HT1080 (cell line): Measurements from ENCODE around the gene RBPJ. TPM values are rescaled to one million over a fixed set of nuclear protein-coding genes. Genes with fewer than 3 reads are reported as not detected.
"Not testable (repeated sequence)": the region's sequence is repeated elsewhere in the genome, so short reads cannot be mapped to it uniquely, and the experiment has no call there.

Experiments
- DNase-seq: peaks from one replicate; pipeline ENCODE4 v3.0.0-alpha.2; 2015; ENCODE audit warnings: low read depth
- total RNA-seq: library from RNA; depleted of rRNA; stranded (reverse); fragments of >200 nt; shearing (Covaris generic); gene quantifications from 2 replicates; pipeline ENCODE4 v1.2.3, GENCODE V29; 2014

RBPJ gene
- total RNA-seq, 1 experiment from 2014 or later: 31.3 TPM

DNA sequence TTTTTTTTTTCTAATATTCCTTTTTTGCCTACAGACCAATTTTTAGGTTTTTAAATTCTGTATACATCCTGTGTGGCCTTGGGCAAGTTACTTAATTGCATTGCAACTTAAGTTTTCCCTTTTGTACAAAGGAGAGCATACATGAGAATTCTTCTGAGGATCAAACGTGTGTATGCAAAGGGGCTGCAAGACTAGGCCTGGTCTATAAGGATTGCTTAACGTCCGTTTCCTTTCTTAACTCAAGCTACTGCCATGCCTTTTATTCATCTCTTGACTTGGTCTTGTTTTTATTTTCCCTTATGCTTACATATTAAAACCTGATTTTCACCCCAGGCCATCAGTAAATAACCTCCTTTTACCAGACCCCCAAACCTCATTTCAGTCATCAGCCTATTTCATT, 13.6 kb downstream of the RBPJ start:
- DNase-seq: no peak

DNA sequence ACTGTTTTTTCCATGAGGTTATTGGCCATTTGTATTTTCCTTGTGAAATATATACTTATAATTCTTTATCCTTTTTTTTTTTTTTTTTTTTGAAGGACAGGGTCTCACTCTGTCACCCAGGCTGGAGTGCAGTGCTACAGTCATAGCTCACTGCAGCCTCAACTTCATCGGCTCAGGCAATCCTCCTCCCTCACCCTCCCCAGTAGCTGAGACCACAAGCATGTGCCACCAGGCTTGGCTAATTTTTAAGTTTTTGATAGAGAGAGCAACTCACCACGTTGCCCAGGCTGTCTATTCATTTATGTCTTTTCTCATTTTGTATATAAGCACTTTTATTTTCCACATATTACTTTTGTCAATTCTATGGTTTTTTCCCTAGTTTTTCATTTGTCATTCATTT, 16.8 kb downstream of the RBPJ start:
- DNase-seq: no peak

DNA sequence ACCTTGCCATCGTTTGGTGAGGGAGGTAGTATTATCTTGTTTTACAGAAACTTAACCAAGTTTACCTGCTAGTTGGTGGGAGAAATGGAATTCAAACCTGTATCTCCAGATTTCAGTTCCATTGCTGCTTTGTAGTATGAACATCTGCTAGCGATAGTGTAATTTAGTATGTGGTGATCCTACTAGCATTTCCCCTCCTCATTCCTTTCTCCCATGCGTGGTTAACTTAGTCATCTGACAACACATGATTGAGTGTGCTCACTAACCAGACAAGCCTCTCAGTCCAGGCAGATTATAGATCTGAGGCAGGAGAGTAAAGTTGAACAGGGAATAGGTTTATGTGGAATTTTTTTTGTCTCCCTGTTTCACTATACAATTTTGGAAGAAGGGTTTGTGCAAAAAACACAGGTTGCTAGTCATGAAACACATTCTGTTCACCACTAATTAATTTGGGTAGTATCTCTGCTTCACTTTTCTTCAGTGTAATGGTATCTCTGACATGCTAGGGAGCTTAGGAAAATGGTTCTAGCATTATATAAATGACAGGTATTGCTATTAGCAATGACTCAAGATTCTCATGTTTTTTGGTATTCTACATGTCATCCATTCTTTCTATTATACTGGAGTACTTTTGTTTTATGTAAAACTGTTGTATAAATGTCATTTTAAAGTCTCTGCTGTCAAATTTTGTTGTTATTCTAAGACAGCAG, 21.7 kb downstream of the RBPJ start:
- peak; percentile 86 for DNase-seq

DNA sequence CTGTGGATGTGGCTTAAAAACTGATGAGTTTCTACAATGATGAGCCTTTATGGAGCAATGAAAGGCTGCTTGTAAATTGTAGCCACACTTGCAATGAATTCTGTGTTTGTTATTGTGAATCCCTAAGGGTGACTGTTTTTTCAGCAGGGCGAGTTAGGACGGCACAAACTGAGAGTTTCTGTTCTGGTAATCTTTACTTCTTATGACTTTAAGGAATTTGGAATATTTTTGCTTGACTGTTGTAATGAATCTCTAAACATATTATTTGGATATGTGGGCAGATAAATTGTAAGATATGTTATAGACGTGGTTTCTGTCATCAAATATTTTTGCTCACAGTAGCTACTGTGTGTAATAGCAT, 22.2 kb downstream of the RBPJ start:
- DNase-seq: no peak

DNA sequence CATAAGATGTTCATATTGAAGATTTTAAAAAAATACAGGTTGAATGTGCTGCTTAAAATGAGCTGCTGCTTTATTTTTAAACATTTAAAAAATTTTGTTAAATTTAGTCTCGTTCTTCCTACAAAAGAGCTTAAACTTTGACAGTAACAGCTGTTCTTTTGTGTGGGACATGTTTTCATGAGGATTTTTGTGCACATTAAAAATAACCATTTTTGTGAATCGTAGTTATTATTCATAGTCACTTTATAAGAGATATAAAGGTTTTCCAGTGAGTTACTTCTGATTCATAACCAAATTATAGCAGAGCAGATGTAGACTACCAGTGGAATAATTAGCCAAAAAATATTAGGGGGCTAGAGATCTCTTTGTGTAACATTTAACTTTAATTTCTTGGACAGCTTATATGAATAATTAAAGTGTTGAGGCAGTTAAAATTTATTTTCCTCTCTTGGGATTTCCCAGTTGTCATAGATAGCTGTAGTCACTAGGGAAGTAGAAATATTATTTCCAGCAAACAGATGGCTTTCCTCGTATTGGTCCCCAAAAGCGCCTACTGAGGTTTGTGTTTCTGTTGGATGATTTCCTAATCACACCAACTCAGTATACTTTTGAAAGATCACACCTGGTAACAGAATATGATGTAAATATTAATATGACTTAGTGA, 24.2 kb downstream of the RBPJ start:
- no peak for DNase-seq

DNA sequence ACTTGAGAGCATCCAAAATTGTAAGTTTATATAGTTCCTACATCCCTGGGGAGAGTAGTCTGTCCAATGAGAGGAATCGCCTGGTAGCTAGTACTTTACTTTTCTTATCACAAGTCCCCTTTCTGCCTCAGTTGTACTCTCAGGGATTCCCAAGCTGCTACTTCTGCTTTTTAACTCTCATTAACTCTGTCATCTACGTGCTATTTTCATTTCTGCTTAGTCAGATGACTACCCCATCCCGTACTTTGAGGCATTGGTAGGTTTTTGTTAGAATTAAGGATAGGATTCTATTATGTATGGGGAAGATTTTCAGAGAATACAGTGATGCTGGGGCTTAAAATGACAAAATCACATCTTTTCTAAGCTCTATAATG, 24.7 kb downstream of the RBPJ start:
- no peak for DNase-seq

DNA sequence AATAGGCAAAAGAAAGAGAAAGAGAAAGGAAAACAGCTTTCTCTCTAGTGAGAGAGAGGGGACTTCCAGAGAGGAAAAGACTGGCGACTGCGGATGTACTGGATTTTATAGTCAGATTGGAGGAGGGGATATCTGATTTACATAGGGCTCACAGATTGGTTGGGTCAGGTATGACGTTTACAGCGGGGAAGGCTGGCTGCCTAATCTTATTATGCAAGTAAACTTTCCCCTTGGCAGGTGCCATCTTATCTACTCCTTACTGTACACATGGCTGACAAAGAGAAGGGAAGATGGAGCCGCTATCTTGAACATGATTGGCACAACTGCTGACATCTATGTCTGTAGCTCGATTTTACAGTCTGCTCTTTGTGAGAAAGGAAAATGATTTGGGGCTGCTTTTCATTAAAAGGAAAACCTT, 25.4 kb downstream of the RBPJ start:
- DNase-seq: no peak

DNA sequence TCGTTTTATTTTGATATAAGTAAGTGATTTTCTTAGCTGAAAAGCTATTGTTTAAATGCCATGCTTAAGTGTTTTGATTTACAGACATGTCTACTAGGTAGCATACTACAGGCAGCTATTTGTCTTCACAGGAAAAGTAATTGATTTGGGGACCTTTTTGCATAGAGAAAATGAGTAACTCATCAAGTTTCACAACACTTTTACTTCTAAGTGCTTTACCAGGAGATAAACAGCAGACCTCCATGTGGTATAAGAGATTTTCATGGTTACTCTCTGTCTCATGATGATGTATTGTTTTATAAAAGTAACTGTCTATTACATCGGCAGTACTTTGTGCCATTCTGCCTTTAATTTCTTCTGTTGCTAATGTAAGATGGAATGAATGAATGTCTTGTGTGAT, 28.7 kb downstream of the RBPJ start:
- no peak for DNase-seq

DNA sequence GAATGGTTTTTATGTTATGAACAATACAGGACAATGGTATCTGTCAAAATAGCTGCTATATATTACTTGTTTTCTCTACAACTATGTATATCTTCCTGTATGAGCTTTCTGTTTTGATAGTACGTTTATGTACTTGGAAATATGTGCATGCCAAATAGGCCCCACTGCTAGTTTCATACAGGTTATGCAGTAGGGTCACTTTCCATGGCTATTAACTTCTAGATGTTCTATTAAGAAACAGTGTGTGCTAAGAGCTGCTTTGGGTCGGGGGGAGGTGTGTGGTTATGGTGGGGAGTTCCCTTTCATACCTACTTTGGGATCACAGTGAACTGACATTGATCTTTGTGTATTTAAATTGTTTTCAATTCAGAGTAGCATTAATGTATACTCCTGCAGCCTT, 30.9 kb downstream of the RBPJ start:
- no peak for DNase-seq

DNA sequence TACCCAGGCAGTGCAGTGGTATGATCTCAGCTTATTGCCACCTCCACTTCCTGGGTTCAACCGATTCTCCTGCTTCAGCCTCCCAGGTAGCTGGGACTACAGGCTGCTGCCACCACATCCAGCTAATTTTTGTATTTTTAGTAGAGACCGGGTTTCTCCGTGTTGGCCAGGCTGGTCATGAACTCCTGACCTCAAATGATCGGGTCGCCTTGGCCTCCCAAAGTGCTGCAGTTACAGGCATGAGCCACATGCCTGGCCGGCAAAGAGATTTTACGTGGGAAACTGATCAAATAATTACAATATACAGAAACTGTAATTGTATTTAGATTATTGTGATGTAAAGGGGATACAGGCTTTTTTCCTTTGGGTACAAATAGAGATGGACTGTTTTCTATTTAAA, 33.7 kb downstream of the RBPJ start:
- DNase-seq: no peak

DNA sequence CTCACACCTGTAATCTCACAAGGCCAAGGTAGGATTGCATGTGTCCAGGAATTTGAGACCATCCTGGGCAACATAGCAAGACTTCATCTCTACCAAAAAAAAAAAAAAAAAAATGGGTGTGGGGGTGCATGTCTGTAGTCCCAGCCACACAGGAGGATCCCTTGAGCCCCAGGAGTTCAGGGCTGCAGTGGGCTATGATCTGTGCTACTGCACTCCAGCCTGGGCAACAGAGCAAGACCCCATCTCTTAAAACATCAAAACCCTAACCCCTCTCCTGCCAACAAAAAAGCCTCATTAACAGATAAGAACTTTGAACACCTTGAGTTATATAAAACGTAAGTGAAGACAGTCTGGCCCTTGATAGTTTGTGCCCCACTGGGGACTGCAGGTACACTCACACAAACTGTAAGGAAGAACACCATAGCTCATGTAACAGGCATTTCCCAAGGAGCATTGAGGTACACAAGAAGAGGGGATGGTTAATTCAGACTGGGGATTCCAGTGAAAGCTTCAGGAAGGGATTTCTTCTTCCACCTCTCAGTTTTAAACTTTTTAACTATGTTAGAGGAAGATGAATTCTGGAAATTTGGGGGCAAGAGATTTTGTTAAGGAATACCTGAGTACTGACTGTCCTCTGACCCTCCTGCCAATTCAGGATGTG, 34.7 kb downstream of the RBPJ start:
- DNase-seq: no peak

DNA sequence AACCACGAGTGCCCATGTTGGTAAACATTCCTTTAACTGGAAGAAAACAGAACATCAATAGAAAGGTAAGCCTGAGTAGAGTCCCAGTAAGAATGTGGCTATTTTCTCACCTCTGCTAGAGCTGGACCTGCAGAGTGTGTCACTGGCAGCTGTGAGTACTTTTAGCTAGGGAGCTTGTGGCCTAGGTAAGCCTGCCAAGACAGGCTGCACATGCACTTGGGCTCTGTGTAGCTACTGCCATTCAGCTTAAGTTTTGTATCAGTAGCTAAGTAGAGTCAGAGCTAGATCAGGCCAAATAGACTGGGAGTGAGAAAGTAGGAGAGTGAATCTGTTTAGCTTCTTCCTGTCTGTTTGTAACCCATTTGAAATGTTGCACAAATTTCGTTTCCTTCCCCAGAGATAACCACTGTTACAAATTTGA, 35.3 kb downstream of the RBPJ start:
- no peak for DNase-seq

DNA sequence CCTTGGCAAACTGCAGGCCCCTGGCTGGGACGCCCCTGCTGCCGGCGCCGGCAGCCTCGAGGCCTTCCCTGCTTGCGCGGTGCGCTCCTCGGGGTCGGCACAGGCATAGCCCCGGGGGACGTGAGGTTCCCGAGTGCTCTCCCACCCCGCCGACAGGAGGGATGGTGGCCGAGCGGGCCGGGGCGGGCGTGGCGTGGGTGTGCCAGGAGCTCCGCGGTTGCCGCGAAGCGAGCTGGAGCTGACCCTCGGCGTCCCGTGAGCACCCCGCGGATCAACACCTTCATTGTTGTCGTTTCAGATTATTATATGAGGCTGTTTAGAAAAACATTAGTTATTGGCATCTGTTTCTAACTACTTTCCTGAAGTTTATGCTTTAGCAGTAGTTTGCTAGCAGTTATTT, 38.7 kb downstream of the RBPJ start:
- not testable (repeated sequence) for DNase-seq

DNA sequence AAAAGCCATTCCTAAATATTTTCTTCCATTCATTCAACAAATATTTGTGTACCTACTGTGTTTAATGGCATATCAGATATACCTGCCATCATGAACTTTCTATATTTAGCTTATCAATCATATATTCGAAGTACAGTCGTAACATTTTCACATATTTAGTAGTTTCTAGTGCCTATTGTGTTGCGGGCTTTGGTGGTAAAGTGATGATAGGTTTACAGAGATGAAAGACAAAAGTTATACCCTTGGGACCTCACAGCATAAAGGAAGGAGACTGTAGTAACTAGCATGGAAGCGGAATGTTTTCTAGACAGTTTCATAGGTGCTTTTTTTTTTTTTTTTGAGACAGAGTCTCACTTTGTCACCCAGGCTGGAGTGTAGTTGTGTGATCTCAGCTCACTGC, 39.5 kb downstream of the RBPJ start:
- no peak for DNase-seq

DNA sequence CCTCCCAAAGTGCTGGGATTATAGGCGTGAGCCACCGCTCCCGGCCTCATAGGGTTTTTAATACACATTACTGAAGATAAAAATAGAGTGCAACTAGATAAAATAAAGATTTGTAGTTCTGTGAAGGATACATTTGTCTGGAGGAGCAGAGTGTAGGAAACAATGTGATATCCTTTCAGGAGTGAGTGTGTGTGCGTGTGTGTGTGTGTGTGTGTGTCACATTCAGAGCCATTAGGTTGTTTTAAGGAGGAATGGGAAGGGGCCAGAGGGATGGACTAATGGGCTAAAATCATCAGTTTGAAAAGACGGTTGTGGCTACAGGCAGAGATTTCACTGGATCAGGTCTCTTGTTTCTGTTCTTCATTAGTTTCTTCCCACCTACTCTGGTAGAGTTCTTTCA, 40.0 kb downstream of the RBPJ start:
- DNase-seq: no peak

DNA sequence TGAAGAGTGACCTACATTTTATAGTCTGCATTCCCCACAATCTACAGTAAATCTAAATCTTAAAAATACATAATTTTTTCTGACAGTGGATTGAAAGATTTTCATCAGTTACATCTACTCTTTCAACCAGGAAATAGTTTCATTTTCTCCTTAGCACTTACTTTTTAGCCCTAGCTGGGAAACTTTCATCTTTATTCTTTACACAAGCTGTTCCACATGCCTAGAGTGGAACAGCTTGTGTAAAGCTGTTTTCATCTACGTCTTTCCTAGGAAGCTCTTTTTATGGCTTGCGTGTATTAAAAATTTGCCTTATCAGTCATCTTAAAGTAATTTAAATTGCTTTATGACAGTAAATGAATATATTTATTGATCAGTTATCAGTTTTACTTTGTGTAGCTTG, 40.5 kb downstream of the RBPJ start:
- no peak for DNase-seq

DNA sequence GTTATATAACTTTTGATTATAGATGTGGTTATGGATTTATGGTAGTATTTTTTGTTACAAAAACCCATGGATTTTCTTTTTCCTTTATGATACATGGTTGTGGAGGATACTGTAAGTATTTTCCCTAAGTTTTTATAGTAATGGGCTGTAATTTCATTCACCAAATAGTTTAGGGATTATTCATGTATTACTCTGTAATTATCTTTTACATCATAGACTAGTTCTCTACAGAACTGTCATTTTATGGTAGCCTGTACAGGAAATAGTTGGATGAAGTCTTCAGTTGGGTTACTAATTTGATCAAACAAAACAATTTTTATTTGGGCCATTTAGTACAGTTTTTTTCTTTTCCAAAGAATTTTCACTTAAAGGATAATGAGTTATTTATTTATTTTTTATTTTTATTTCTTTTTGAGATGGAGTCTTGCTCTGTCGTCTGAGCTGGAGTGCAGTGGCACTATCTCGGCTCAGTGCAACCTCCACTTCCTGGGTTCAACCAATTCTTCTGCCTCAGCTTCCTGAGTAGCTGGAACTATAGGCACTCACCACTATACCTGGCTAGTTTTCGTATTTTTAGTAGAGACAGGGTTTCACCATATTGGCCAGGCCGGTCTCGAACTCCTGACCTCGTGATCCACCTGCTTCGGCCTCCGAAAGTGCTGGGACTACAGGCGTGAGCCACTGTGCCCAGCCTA, 42.1 kb downstream of the RBPJ start:
- no peak for DNase-seq

DNA sequence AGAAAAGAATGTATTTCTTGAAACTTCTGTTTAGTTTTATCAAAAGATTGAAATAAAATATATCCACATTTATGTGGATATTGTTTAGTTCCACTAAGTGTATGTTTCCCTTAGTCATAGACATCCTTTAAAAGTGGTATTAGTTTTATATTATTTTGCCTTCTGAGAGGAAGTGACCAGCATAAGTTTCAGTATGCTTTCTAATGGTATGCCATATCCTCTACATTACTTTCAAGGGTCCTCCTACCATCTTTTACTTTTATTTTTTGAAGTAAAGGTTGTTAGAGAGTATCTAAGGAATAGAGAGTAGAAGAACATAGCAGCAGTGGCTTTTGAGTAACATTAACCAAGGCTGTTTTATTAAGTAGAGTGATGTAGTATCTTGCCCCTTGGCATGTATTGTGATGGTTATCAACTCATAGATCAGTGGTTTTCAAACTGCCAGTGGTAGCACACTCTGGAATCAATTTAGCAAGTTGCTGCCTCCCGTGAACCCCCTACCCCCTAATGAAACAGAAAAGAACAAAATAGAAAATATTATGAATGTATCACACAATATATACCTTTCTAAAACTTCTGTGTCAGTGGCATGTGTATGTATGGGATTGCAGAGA, 44.8 kb downstream of the RBPJ start:
- no peak for DNase-seq

DNA sequence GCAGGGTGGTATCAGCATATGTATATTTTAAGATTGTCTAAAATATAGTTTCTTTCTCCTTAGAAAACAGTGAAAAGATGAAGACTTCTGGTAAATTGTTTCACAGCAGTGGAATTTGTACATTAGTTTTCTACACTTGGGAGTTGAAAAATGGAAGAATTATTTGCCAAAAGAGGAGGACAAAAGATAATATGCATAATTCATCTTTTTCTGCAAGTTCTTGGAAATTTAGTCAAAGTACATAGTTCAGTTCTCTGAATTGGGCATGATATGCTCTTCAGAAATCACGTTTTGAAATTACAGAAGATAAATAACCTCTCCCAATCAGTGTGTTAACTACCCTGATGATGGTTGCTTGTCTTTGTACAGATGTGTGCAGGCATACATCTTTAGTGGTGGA, 47.0 kb downstream of the RBPJ start:
- DNase-seq: no peak

DNA sequence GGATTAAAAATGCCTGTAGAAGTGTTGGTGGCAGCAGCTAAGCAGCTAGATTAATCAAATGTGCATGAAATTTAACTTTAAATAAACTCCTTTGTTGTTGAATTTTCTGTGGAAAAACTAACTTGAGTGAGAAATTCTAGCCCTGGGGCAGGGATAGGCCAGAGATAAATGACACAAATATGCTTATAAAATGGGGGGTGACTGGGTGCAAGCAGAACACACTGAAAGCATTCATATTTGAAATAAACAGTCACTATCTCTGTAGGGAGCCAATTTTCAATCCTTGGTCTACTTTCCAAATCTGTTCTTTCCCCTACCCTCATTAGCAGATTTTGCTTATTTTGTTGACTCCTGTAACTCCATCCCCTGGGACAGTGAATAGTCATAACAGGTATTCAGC, 47.9 kb downstream of the RBPJ start:
- DNase-seq: no peak

DNA sequence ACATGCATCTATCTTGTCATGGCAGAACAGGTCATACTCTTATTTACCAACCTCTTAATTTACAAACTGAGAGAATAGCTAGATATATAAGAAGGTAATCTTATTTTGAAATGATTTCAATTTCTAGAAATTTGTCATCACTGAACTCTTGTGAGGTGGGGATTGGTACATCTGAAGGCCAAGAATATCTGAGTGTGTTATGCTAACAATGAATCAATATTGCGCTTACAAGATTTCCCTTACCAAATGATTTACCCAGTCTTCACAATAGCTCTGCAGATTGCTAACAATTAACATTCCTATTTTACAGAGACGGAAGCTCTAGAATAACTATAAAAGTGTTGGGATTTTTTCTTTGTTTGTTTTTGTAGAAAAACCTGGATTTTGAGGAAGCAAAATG, 48.3 kb downstream of the RBPJ start:
- no peak for DNase-seq

DNA sequence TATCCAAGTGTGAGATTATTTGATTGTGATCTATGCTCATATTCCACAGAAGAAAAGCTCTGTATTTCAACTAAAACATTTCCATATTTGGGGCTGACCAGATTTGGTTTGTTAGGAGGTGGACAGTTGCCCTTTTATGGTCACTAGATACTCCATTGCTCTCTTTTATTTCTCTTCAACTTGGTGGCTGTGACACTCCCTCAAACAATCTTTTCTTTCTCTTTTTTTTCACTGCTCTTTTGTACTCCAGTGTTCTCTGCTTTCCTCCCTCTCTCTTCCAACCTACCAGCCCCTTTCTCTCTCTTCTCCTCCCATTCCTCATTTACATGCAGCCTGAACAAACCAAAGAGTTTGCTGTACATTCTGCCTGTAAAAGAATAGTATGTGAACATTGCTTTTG, 48.8 kb downstream of the RBPJ start:
- DNase-seq: no peak
